Panc1 (cell line): ENCODE measurements around the gene SLC12A8. TPM values are rescaled to one million over a fixed set of nuclear protein-coding genes. Genes with fewer than 3 reads are reported as not detected.

Source experiments
- ATAC-seq: fragments of 200-7000 bp; cut with Tn5 transposase; 2 replicates; pipeline ENCODE4 v1.9.1; 2020; ENCODE audit warnings: mild to moderate bottlenecking, moderate library complexity
- BruUV-seq: library from RNA; stranded (reverse); fragments of 400-500 nt; replicated peaks from 2 replicates; lab custom pipeline; 2021; lab: Mats Ljungman, UMichigan
- CTCF ChIA-PET: fragments of 300-600 bp; sonication (Branson Sonifier 250); formaldehyde crosslinking; loops from one replicate; lab custom pipeline; 2022; ENCODE audit warnings: antibody characterized with exemption; lab: Charles Lee
- POLR2A ChIA-PET: fragments of 300-600 bp; sonication (Branson Sonifier 250); formaldehyde crosslinking; loops from one replicate; lab custom pipeline; 2022; ENCODE audit warnings: antibody characterized with exemption; lab: Charles Lee
- DNase-seq: peaks from one replicate; pipeline ENCODE4 v3.0.0-alpha.2; 2010; ENCODE audit warnings: low read depth, low spot score
- H3K27ac ChIP-seq: 2 replicates; pipeline ENCODE4 v1.5.1; 2011; ENCODE audit warnings: mild to moderate bottlenecking, low read length, inconsistent platforms
- H3K27me3 ChIP-seq: fragments of 200-500 bp; sonication (Bioruptor generic); 2 replicates; pipeline ENCODE4 v1.6.0; 2014; ENCODE audit warnings: low read length, inconsistent platforms; ENCODE audit not compliant: control insufficient read depth, insufficient read depth
- H3K36me3 ChIP-seq: fragments of 200-500 bp; sonication (Bioruptor generic); 2 replicates; pipeline ENCODE4 v1.5.1; 2014; ENCODE audit warnings: inconsistent platforms, mild to moderate bottlenecking, low read length, moderate library complexity; ENCODE audit not compliant: control insufficient read depth, insufficient read depth
- H3K4me1 ChIP-seq: 2 replicates; pipeline ENCODE4 v1.5.1; 2011; ENCODE audit warnings: inconsistent platforms, mild to moderate bottlenecking, low read length, moderate library complexity; ENCODE audit not compliant: control insufficient read depth, insufficient read depth
- H3K4me3 ChIP-seq, 2 experiments: 2 replicates each; pipeline ENCODE4 v1.5.1; 2011 to 2012; ENCODE audit warnings: low read depth in 2 of 2, low read length in 2 of 2, mild to moderate bottlenecking in 2 of 2, inconsistent platforms in 1 of 2, moderate library complexity in 1 of 2
- H3K9me3 ChIP-seq: fragments of 200-500 bp; sonication (Bioruptor generic); 2 replicates; pipeline ENCODE4 v1.5.1; 2014; ENCODE audit warnings: low read depth, mild to moderate bottlenecking, inconsistent platforms, low read length, moderate library complexity; ENCODE audit not compliant: control insufficient read depth, insufficient read depth
- POLR2AphosphoS5 ChIP-seq: IDR thresholded peaks from 2 replicates; pipeline ENCODE4 v1.6.1; 2012; ENCODE audit warnings: mild to moderate bottlenecking, low read depth, low read length, moderate library complexity
- SIN3A ChIP-seq: IDR thresholded peaks from 2 replicates; pipeline ENCODE4 v1.6.1; 2012; ENCODE audit warnings: low read depth, mild to moderate bottlenecking, low read length, moderate library complexity, borderline replicate concordance; ENCODE audit not compliant: insufficient read depth
- TCF7L2 ChIP-seq: IDR thresholded peaks from 2 replicates; pipeline ENCODE4 v1.6.1; 2011; ENCODE audit warnings: mild to moderate bottlenecking, low read depth, low read length, inconsistent platforms
- in situ Hi-C: cut with HindIII; loops from 2 replicates; pipeline ENCODE4 v1.10.0; 2016; ENCODE audit warnings: low sequenced_read_pairs, low pct_unique_long_range_greater_than_20kb
- intact Hi-C: fragments of 100-400 bp; cut with micrococcal nuclease; formaldehyde crosslinking; loops from one replicate; pipeline ENCODE4 v1.10.0; 2022; ENCODE audit not compliant: unreplicated experiment
- total RNA-seq: library from RNA; stranded (reverse); gene quantifications from one replicate; pipeline ENCODE4 v1.2.1, GENCODE V29; 2021; ENCODE audit not compliant: unreplicated experiment
- TF ChIP-seq, protein P1 (sequence below): fragments of 450-650 bp; IDR thresholded peaks from 2 replicates; pipeline ENCODE4 v1.5.1; 2017; ENCODE audit warnings: mild to moderate bottlenecking
- TF ChIP-seq, protein P2 (sequence below), 2 experiments: IDR thresholded peaks; 2 replicates each; pipeline ENCODE4 v1.6.1; 2011 to 2012; ENCODE audit warnings: low read depth in 2 of 2, control low read depth in 1 of 2, low read length in 1 of 2, mild to moderate bottlenecking in 1 of 2, moderate library complexity in 1 of 2; ENCODE audit not compliant: insufficient read depth in 1 of 2

SLC12A8 gene
- total RNA-seq, 1 experiment from 2014 or later = 7.0 TPM

GRCh38 chr3:125055331-125055912 is 157.1 kb downstream of the SLC12A8 start:
- in situ Hi-C loops (no loop called here), intact Hi-C loops (no loop called here)
- DNase-seq (no peak), ATAC-seq (peak; percentile 8)
- no peaks in the 10 kb centered on the region for H3K36me3 ChIP-seq
- H3K9me3 ChIP-seq = no peaks in the 10 kb centered on the region
- no peak for TF ChIP-seq TCF7L2
- TF ChIP-seq, protein P1, sequence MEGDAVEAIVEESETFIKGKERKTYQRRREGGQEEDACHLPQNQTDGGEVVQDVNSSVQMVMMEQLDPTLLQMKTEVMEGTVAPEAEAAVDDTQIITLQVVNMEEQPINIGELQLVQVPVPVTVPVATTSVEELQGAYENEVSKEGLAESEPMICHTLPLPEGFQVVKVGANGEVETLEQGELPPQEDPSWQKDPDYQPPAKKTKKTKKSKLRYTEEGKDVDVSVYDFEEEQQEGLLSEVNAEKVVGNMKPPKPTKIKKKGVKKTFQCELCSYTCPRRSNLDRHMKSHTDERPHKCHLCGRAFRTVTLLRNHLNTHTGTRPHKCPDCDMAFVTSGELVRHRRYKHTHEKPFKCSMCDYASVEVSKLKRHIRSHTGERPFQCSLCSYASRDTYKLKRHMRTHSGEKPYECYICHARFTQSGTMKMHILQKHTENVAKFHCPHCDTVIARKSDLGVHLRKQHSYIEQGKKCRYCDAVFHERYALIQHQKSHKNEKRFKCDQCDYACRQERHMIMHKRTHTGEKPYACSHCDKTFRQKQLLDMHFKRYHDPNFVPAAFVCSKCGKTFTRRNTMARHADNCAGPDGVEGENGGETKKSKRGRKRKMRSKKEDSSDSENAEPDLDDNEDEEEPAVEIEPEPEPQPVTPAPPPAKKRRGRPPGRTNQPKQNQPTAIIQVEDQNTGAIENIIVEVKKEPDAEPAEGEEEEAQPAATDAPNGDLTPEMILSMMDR = peak; percentile 34; the same call in 1 of the 2 replicates
- H3K4me3 ChIP-seq = peak overlapping the region; percentile 92 to 94
- H3K4me1 ChIP-seq = peaks cover 72% of the 10 kb centered on the region
- ChIA-PET CTCF (no interaction called here), POLR2A (no interaction called here)
- no TSS peak for BruUV-seq
- H3K27me3 ChIP-seq = no peaks in the 10 kb centered on the region
- peak overlapping the region; percentile 96 for H3K27ac ChIP-seq

- Histone ChIP-seq H3K4me3 (peak overlapping the region; percentile 92 to 94), H3K27ac (peak overlapping the region; percentile 96), H3K4me1 (peaks cover 68% of the 10 kb centered on the region), H3K9me3 (no peaks in the 10 kb centered on the region), H3K27me3 (no peaks in the 10 kb centered on the region), H3K36me3 (no peaks in the 10 kb centered on the region)
- TSS peak; percentile 76 for BruUV-seq
- intact Hi-C loops (loop anchor here (5.0 kb wide), 1 partner anchor 98 kb away; no protein-coding TSS in a partner anchor), in situ Hi-C loops (no loop called here)
- ATAC-seq = peak; percentile 49
- ChIA-PET CTCF (no interaction called here), POLR2A (interaction anchor here (0.9 kb wide), 1 partner anchor 17 kb away, joined by 3 read pairs; no protein-coding TSS in a partner anchor)
- no peak for DNase-seq
- TF ChIP-seq, protein P2, sequence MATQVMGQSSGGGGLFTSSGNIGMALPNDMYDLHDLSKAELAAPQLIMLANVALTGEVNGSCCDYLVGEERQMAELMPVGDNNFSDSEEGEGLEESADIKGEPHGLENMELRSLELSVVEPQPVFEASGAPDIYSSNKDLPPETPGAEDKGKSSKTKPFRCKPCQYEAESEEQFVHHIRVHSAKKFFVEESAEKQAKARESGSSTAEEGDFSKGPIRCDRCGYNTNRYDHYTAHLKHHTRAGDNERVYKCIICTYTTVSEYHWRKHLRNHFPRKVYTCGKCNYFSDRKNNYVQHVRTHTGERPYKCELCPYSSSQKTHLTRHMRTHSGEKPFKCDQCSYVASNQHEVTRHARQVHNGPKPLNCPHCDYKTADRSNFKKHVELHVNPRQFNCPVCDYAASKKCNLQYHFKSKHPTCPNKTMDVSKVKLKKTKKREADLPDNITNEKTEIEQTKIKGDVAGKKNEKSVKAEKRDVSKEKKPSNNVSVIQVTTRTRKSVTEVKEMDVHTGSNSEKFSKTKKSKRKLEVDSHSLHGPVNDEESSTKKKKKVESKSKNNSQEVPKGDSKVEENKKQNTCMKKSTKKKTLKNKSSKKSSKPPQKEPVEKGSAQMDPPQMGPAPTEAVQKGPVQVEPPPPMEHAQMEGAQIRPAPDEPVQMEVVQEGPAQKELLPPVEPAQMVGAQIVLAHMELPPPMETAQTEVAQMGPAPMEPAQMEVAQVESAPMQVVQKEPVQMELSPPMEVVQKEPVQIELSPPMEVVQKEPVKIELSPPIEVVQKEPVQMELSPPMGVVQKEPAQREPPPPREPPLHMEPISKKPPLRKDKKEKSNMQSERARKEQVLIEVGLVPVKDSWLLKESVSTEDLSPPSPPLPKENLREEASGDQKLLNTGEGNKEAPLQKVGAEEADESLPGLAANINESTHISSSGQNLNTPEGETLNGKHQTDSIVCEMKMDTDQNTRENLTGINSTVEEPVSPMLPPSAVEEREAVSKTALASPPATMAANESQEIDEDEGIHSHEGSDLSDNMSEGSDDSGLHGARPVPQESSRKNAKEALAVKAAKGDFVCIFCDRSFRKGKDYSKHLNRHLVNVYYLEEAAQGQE (IDR thresholded peaks at IDR 0.05; ENCODE audit: insufficient read depth in 1 of 2, low read depth in 2 of 2, low read length in 1 of 2) = no peak
- TF ChIP-seq SIN3A (no peak), POLR2AphosphoS5 (no peak), TCF7L2 (no peak)
- TF ChIP-seq, protein P1 = no peak
Observed at GRCh38 chr3:125054449-125055329, 157.9 kb downstream of the SLC12A8 start.
